Measurements from ENCODE around the gene CT47B1. TPM values are rescaled to one million over a fixed set of nuclear protein-coding genes. Genes with fewer than 3 reads are reported as not detected.
"Not testable (repeated sequence)": the region's sequence is repeated elsewhere in the genome, so short reads cannot be mapped to it uniquely, and the experiment has no call there.

CT47B1 gene
- not detected in 2 replicates for total RNA-seq

DNA sequence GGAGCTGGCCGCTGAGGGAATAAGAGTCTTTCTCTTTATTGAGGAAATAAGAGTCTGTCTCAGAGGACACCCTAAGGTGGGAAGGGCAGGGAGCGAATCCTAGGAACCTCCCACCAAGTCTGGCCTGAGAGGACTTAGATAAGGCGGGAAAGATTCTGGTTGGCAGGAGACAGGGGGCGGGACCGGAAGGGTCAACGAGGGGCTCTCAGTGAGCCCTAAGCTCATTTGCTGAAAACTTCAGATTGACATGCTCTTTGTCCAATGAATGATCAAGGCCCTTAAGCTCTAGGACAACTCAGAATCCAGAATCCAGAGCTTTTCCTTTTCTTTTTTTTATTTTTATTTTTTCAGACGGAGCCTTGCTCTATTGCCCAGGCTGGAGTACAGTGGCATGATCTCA lies at the start of gene CT47B1:
TSS of gene CT47B1 (minus strand) at position 101 of the 400 bp plus-strand sequence. CDS start 196 bp downstream, outside the sequence.
- not testable (repeated sequence) for H3K27me3 ChIP-seq (ENCODE audit: control insufficient read depth, insufficient read depth, low read length); H3K4me3 ChIP-seq (ENCODE audit: low read depth, low read length); H3K36me3 ChIP-seq (ENCODE audit: control insufficient read depth, insufficient read depth, low read length); DNase-seq (ENCODE audit: low read depth)

DNA sequence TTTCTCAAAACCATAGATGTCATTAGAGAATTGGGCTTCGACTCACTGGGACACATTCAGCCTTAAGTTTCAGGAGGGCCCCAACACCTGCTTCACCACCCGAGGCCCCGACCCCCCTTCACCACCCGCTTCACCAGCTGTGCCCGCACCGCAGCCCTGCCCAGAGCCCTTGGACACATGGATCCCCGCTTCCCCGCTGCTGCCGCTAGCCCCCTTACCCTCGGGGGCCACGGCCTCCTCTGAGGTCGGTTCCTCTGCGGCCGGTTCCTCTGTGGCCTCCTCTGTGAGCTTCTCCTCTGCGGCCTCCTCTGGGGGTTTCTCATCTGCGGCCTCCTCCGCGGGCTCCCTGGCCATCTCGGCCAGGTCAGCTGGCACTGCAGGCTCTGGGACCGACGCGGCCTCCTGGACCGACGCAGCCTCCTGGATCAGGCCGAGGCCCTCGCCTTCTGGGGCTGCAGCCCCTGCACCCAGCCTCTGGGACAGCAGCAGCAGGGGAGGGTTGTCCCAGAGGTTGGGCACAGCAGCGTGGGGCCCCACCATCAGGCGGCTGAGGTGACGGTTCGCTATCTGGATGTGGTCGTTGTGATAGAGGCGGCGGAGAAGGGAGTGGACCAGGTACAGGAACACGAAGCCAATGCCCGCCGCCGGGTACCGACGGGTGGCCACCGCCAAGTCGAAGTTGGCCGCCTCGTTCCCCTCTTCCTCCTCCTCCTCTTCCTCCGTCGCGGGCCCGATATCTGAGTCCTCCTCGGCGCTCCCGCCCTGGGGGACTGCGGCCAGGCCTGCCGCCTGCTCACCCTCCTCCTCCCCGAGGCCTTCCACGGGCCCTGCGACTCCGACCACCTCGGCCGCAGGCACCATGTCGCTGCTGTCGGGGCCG lies 748 bp downstream of the CT47B1 start:
- no peaks in the 10 kb centered on the region for H3K36me3 ChIP-seq (ENCODE audit: control insufficient read depth, insufficient read depth, low read length)
- no peak for DNase-seq (ENCODE audit: low read depth)
- no peaks in the 10 kb centered on the region for H3K27me3 ChIP-seq (ENCODE audit: control insufficient read depth, insufficient read depth, low read length)
- no peak overlapping the region for H3K4me3 ChIP-seq (ENCODE audit: low read depth, low read length)
- TF ChIP-seq CTCF (IDR thresholded peaks at IDR 0.05; ENCODE audit: insufficient read depth, low read length, poor library complexity, severe bottlenecking): no peak

- Histone ChIP-seq H3K36me3 (ENCODE audit: control insufficient read depth, insufficient read depth, low read length) (no peaks in the 10 kb centered on the region), H3K4me3 (ENCODE audit: low read depth, low read length) (no peak overlapping the region), H3K27me3 (ENCODE audit: control insufficient read depth, insufficient read depth, low read length) (no peaks in the 10 kb centered on the region)
- TF ChIP-seq CTCF (IDR thresholded peaks at IDR 0.05; ENCODE audit: insufficient read depth, low read length, poor library complexity, severe bottlenecking): no peak
- no peak for DNase-seq (ENCODE audit: low read depth)
These were observed 18.4 kb downstream of the CT47B1 start for GRCh38 chrX:120857240-120857639.

DNA sequence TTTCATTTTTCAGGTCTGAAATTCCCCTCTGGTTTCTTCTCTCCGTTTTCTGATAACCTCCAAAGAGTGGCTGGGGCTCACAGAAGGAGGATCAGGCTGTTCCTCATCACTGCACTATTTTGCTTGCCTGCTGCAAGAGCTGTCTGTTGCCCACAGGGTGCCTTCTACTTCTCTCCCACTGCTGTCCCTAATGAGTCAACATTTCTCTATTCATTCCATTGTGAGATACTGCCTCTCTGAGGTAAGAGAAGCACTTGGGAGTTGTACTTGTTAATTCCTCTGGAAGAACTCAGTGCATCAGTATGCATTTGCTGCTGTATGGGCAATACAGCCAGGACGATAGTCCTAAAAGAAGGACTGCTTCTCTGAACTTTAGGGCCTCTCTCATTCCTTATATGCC lies 34.8 kb downstream of the CT47B1 start:
- no peak for DNase-seq (ENCODE audit: low read depth)
- H3K36me3 ChIP-seq (ENCODE audit: control insufficient read depth, insufficient read depth, low read length): no peaks in the 10 kb centered on the region

GRCh38 chrX:120839491-120839890 lies 36.2 kb downstream of the CT47B1 start:
- no peak overlapping the region for H3K4me3 ChIP-seq (ENCODE audit: low read depth, low read length)
- no peak for TF ChIP-seq CTCF (IDR thresholded peaks at IDR 0.05; ENCODE audit: insufficient read depth, low read length, poor library complexity, severe bottlenecking)
- no peaks in the 10 kb centered on the region for H3K36me3 ChIP-seq (ENCODE audit: control insufficient read depth, insufficient read depth, low read length)
- no peaks in the 10 kb centered on the region for H3K27me3 ChIP-seq (ENCODE audit: control insufficient read depth, insufficient read depth, low read length)
- DNase-seq (ENCODE audit: low read depth): no peak

More for the DNA sequence above, 34.8 kb downstream of the CT47B1 start:
- Histone ChIP-seq H3K27me3 (ENCODE audit: control insufficient read depth, insufficient read depth, low read length) (no peaks in the 10 kb centered on the region), H3K4me3 (ENCODE audit: low read depth, low read length) (no peak overlapping the region)
- TF ChIP-seq CTCF (IDR thresholded peaks at IDR 0.05; ENCODE audit: insufficient read depth, low read length, poor library complexity, severe bottlenecking): no peak

DNA sequence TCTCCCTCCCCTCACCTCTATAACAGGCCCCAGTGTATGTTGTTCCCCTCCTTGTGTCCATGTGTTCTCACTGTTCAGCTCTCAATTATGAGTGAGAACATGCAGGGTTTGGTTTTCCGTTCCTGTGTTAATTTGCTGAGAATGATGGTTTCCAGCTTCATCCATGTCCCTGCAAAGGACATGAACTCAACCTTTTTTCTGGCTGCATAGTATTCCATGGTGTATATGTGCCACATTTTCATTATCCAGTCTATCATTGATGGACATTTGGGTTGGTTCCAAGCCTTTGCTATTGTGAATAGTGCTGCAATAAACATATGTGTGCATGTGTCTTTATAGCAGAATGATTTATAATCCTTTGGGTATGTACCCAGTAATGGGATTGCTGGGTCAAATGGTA lies 48.5 kb downstream of the CT47B1 start:
- not testable (repeated sequence) for H3K36me3 ChIP-seq (ENCODE audit: control insufficient read depth, insufficient read depth, low read length); DNase-seq (ENCODE audit: low read depth); H3K27me3 ChIP-seq (ENCODE audit: control insufficient read depth, insufficient read depth, low read length); H3K4me3 ChIP-seq (ENCODE audit: low read depth, low read length)

- no peak for DNase-seq (ENCODE audit: low read depth)
- no peaks in the 10 kb centered on the region for H3K36me3 ChIP-seq (ENCODE audit: control insufficient read depth, insufficient read depth, low read length)
- no peaks in the 10 kb centered on the region for H3K27me3 ChIP-seq (ENCODE audit: control insufficient read depth, insufficient read depth, low read length)
- no peak overlapping the region for H3K4me3 ChIP-seq (ENCODE audit: low read depth, low read length)
- TF ChIP-seq CTCF (IDR thresholded peaks at IDR 0.05; ENCODE audit: insufficient read depth, low read length, poor library complexity, severe bottlenecking): no peak
These were observed 50.5 kb downstream of the CT47B1 start for GRCh38 chrX:120825146-120825545.
